ENCODE measurements around the gene SDSL. TPM values are rescaled to one million over a fixed set of nuclear protein-coding genes. Genes with fewer than 3 reads are reported as not detected.

SDSL gene, protein sequence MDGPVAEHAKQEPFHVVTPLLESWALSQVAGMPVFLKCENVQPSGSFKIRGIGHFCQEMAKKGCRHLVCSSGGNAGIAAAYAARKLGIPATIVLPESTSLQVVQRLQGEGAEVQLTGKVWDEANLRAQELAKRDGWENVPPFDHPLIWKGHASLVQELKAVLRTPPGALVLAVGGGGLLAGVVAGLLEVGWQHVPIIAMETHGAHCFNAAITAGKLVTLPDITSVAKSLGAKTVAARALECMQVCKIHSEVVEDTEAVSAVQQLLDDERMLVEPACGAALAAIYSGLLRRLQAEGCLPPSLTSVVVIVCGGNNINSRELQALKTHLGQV
- 1 to 10 TPM; 6.2 to 8.5 TPM for total RNA-seq

DNA sequence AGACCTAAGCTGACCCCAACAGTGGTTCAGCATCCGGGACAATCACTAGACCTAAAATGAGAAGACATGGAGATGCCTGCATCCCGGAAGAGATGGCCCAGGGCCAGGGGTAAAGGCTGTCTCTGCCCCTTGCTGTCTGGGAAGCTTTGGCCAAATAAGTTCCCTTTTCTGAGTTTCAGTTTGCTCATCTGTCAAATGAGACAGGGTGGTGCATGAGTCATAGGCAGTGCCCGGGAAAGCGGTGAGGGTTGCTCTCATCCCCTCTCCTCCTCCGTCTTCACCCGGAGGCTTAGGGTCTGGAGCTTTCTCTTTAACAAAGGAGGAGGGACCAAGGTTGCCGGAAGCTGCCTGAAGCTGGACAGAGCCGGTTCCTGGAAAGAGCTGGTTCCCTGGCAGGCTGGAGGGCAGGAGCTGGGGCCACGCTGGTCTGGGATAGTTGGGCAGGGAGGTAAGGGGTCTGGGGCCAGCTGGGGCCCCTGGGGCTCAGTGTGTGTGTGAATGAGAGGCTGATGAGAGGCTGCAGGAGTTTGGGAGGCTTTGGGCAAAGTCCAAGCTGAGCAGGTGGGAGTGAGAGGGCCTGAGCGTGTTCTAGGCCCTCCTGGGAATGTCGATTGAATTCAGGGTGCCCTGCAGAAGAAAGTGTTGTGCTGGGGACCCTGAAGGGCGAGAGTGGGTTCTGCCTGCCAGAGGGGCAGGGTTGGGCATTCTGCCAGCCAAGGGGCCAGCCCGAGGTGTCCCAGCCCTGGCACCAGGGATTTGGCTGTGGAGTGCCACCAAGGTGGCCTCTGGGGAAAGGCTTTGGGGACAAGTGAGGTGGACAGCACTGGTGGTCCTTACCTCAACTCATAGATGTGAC is at the start of gene SDSL:
TSS of gene SDSL (plus strand) at position 351 of the 856 bp plus-strand sequence. CDS start 5,603 bp downstream, outside the sequence.
- WGBS = 6% methylated on average over 13 of the region's 13 CpGs
- H3K36me3 ChIP-seq = no peaks in the 10 kb centered on the region
- no peaks in the 10 kb centered on the region for H3K27me3 ChIP-seq (replicated peaks; ENCODE audit: insufficient read depth)
- TF ChIP-seq POLR2A (IDR thresholded peaks at IDR 0.05) = peak; percentile 36
- TF ChIP-seq, protein P1, sequence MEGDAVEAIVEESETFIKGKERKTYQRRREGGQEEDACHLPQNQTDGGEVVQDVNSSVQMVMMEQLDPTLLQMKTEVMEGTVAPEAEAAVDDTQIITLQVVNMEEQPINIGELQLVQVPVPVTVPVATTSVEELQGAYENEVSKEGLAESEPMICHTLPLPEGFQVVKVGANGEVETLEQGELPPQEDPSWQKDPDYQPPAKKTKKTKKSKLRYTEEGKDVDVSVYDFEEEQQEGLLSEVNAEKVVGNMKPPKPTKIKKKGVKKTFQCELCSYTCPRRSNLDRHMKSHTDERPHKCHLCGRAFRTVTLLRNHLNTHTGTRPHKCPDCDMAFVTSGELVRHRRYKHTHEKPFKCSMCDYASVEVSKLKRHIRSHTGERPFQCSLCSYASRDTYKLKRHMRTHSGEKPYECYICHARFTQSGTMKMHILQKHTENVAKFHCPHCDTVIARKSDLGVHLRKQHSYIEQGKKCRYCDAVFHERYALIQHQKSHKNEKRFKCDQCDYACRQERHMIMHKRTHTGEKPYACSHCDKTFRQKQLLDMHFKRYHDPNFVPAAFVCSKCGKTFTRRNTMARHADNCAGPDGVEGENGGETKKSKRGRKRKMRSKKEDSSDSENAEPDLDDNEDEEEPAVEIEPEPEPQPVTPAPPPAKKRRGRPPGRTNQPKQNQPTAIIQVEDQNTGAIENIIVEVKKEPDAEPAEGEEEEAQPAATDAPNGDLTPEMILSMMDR (IDR thresholded peaks at IDR 0.05) = no peak
- peak; percentile 50 for TF ChIP-seq POLR2AphosphoS5 (IDR thresholded peaks at IDR 0.05)
- intact Hi-C loops (cut with DNase I) = loop anchor here (10.0 kb wide), 2 partner anchors 107 to 227 kb away; no protein-coding TSS in a partner anchor
- peak within 1 kb of the TSS; percentile 33 to 50 for H3K27ac ChIP-seq
- H3K4me3 ChIP-seq = peak within 1 kb of the TSS; percentile 26 to 36
- peak; percentile 49 for DNase-seq (ENCODE audit: low spot score)
- H3K9me3 ChIP-seq = no peaks in the 10 kb centered on the region
- no peaks in the 10 kb centered on the region for H3K4me1 ChIP-seq (replicated peaks)

DNA sequence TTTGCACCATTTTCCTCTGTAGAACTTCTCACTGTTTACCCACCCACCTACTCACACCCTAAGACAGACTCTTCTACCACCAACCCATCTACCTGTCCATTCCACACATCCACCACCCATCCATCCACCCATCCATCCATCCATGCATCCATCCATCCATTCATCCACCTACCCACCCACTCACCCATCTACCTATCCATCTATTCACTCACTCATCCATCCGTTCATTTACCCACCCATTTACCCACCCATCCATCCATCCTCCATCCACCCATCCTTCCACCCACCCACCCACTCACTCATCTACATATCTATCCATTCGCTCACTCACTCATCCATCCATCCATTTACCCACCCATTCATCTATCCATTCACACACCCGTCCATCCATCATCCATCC is 48.7 kb upstream of the SDSL start:
- no peaks in the 10 kb centered on the region for H3K36me3 ChIP-seq
- H3K27me3 ChIP-seq (replicated peaks; ENCODE audit: insufficient read depth) = no peaks in the 10 kb centered on the region
- H3K9me3 ChIP-seq = no peaks in the 10 kb centered on the region
- TF ChIP-seq POLR2A (IDR thresholded peaks at IDR 0.05) (no peak), POLR2AphosphoS5 (IDR thresholded peaks at IDR 0.05) (no peak)
- TF ChIP-seq, protein P1 (IDR thresholded peaks at IDR 0.05) = no peak
- 96% methylated on average over 3 of the region's 3 CpGs for WGBS
- DNase-seq (ENCODE audit: low spot score) = no peak
- no peak overlapping the region for H3K4me3 ChIP-seq
- H3K4me1 ChIP-seq (replicated peaks) = no peaks in the 10 kb centered on the region
- H3K27ac ChIP-seq = no peak overlapping the region
- intact Hi-C loops (cut with DNase I) = no loop called here

DNA sequence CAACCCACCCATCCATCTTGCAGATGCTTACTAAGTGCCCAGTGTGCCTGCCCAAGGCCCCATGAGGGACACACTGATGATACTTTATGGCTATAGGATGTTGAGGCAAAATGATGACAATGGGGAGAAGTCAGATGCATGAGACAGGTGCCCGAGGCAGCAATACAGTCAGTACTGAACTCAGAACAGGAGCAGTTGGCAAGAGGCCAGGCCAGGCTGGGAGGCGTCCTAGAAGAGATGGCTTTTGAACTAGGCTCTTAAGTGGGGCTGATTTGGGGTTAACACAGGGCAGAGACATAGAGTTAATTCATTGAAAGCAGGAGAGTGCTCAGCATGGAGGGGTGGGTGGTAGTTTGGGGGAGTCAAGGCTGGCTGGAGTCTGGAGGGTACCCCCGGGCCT is 48.2 kb upstream of the SDSL start:
- no peak for DNase-seq (ENCODE audit: low spot score)
- TF ChIP-seq POLR2A (IDR thresholded peaks at IDR 0.05) (no peak), POLR2AphosphoS5 (IDR thresholded peaks at IDR 0.05) (no peak)
- TF ChIP-seq, protein P1 (IDR thresholded peaks at IDR 0.05) = no peak
- Histone ChIP-seq H3K4me1 (replicated peaks) (no peaks in the 10 kb centered on the region), H3K27ac (no peak overlapping the region), H3K27me3 (replicated peaks; ENCODE audit: insufficient read depth) (no peaks in the 10 kb centered on the region), H3K9me3 (no peaks in the 10 kb centered on the region), H3K36me3 (no peaks in the 10 kb centered on the region), H3K4me3 (no peak overlapping the region)
- intact Hi-C loops (cut with DNase I) = no loop called here
- 83% methylated on average over 3 of the region's 3 CpGs for WGBS

DNA sequence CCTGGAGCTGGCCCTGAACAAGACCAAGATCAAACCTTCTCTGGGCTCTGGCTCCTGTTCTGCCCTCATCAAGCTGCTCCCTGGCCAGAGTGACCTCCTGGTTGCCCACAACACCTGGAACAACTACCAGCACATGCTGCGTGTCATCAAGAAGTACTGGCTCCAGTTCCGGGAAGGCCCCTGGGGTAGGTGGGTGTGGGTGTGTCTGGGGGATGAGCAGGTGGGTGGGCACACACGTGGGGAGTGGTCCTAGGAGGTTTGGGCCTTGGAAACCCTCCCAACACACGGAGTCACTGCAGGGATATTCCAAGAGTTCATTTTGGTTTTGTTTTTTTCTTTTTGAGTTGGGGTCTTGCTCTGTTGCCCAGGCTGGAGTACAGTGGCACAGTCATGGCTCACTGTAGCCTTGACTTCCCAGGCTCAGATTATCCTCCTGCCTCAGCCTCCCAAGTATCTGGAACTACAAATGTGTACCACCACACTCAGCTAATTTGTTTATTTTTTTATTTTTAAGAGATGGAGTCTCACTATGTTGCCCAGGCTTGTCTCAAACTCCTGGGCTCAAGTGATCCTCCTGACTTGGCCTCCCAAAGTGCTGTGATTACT is 47.3 kb upstream of the SDSL start:
- no peak for TF ChIP-seq POLR2AphosphoS5 (IDR thresholded peaks at IDR 0.05)
- TF ChIP-seq, protein P1 (IDR thresholded peaks at IDR 0.05) = no peak
- no peak for TF ChIP-seq POLR2A (IDR thresholded peaks at IDR 0.05)
- no peaks in the 10 kb centered on the region for H3K9me3 ChIP-seq
- no peak overlapping the region for H3K27ac ChIP-seq
- no peak for DNase-seq (ENCODE audit: low spot score)
- H3K27me3 ChIP-seq (replicated peaks; ENCODE audit: insufficient read depth) = no peaks in the 10 kb centered on the region
- H3K4me1 ChIP-seq (replicated peaks) = no peaks in the 10 kb centered on the region
- intact Hi-C loops (cut with DNase I) = no loop called here
- 100% methylated on average over 4 of the region's 4 CpGs for WGBS
- no peak overlapping the region for H3K4me3 ChIP-seq
- no peaks in the 10 kb centered on the region for H3K36me3 ChIP-seq
